HG03280 (cell line): ENCODE measurements around the gene ANGPTL2.

Experiments used
- ATAC-seq: cut with Tn5 transposase; IDR thresholded peaks from one replicate; pipeline ENCODE4 v1.9.1; 2021; ENCODE audit warnings: mild to moderate bottlenecking, moderate library complexity; ENCODE audit not compliant: unreplicated experiment

The ANGPTL2 gene

DNA sequence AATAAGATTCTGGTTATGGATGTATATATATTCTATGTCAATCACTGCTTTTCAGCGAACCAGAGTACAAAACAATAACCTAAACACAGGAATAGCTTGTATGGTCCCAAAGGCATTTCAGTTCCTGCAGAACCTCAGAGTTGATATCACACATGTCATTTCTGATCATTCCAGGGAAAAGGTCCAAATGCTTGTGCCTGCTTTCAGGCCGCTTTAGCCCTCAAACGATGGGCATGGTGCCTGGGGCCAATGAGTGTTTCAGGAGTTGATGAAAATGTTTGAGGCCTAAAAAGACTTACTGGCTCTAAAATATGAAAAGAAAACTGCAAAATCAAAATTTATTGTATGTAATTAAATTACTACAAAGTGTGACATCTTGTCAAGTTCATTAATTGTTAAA lies 22.8 kb downstream of the ANGPTL2 start:
- no peak for ATAC-seq

DNA sequence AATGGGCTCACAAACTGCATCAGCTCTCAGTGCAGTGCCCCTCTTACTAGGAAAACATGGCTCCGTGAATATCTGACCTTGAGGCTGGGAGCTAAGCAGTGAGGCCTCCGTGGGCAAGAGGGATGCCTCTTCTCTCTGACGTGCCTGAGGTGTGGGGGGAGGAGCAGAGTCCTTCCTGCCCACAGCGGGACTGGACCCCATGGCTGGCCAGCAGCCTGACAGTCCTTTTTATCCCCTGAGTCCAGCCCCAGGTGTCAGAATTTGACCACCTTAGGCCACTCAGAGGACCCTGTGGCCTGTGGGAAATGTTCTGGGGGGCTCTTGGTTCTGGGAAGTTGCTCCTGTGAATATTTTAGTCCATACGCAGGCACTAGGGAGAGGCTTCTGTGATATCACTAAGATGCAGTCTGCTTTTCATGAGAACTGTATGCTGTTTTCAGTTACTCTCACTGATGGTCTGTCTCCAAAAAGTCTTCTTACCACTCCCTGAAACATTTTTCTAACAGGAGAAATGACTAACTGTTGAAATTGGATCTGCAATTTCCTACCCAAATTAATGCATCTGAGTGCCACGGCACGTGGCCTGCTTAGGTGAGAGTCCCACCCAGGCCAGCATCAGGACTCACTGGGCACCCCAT lies 23.4 kb downstream of the ANGPTL2 start:
- ATAC-seq: no peak

GRCh38 chr9:127097683-127098082 lies 24.8 kb downstream of the ANGPTL2 start:
- no peak for ATAC-seq

DNA sequence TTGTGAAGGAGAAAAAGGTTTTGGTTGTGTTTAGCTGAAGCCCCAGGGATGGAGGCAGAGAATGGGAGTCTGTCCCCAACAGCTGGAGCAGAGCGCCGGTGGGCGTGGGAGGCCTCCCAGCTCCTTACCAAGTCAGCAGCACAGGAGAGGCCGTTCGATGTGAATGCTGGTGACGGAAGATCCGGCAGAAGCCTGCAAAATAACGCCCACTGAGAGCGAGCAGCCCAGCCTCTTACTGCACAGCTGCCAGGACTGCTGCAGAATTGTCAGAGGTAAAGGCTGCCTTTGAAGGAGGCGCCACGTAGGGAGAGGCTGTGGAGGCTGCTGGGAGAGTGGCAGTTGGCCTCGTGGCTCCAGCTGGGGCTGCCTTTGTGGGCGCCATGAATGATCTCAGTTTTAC lies 26.2 kb downstream of the ANGPTL2 start:
- ATAC-seq: no peak

DNA sequence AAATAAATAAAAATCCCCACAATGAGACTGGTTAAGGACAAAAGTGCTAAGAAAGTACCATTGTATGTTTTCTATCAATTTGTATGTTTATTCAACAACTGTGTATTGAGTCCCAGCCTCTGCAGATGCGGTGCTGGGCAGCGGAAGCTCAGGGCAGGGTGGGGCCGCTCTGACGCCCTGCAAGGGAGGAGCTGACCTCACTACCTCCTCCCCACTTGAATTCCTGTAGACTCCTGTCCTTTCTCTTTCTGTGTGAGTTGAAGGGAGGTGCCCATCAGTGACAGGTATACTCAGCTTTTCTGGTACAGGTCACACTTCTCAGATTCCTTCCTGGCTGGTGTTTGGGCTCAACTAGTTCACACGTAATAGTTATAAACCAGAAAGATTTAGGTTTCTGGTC lies 27.0 kb downstream of the ANGPTL2 start:
- no peak for ATAC-seq

- no peak for ATAC-seq
These were observed 29.0 kb downstream of the ANGPTL2 start for GRCh38 chr9:127093319-127094020.

GRCh38 chr9:127092041-127092608 lies 30.3 kb downstream of the ANGPTL2 start:
- no peak for ATAC-seq

GRCh38 chr9:127091526-127091925 lies 30.9 kb downstream of the ANGPTL2 start:
- no peak for ATAC-seq

DNA sequence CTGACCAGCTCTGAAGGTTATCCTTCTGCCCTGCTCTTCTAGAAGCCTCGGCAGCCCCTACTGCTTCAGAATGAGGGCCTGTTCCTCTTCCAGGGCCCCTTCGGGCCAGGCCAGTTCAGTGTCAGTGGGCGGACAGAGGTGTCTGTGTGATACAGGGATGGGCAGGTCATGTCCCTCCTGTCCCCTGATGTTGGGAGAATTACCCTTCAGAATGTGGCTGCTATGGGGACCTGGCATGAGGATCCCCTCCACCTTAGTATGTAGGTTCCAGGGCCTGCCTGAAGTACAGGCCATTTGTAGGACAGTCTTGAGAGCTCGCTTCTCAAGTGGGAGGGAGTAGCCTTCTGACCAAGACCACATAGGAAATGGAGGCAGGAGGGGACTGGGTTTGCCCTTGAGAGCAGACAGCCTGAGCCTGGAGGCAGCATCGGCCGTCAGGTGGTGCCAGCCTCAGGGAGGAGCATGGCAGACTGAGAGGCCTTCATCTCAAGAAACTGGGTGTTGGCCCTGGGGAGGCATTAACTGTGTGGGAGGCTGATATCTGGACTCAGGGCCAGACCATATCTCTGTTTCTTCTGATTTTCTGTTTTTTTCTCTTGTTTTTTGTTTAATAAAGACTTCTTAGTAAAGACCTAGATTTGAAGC lies 32.0 kb downstream of the ANGPTL2 start:
- no peak for ATAC-seq

DNA sequence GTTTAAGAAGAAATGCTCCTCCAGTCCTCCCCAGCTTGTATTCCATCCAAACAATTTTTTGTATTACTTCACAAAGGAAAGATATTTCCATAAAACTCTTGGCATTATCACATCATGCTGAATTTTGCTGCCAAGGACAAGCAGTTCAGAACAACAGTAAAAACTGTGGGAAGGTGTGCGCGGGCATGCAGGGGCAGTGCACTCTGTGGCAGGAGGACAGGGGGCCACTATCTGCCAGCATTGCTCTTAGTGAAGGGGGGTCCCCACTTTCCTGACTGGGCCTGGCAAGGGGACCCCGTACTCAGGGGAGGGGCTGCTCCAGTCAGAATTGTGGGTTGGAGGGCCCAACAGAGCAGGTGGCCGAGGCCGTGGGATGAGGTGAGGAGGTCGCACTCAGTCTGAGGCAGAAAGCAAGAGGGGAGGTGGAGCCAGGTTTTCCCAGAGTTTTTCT lies 32.8 kb downstream of the ANGPTL2 start:
- no peak for ATAC-seq

DNA sequence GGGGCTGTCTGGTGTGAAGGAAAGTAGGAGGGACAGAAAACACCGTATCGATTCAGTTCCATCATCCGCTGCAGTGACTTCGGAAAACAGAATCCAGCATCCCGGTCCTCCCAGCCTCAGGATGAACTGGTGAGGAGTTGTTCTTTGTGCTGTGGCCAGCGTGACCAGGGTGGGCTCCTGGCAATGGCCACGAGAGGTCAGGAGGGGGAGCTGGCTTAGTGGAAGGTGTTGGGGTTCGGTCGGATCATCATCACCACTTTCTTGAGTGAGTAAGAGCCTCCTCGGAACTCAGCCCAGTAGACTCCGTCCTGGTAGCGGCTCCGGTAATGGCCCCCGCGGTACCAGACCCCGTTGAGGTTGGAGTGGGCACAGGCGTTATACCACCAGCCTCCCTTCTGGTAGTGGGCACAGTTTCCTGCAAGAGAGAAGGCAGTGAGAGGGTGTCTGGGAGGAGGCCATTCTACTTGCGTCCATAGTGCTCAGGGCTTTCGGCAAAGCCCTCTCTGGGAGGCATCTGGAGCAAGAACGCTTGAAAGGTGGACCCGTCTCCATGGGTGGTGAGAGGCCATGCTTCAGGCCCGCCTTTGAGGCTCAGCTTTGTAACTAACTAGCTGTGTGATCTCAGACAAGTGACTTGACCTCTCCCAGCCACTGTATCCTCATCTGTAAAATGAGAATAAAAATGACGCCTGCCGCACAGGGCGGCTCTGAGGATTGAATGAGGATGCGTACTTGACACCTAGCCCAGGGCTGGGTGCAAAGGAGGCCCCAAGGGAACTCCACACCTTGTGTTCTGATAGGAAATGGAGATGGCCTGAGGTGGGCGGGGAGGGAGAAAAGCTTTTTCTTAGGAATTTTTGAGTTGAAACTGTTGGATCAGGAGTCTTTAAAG lies 33.5 kb downstream of the ANGPTL2 start:
- no peak for ATAC-seq

GRCh38 chr9:127087836-127088235 lies 34.6 kb downstream of the ANGPTL2 start:
- no peak for ATAC-seq

DNA sequence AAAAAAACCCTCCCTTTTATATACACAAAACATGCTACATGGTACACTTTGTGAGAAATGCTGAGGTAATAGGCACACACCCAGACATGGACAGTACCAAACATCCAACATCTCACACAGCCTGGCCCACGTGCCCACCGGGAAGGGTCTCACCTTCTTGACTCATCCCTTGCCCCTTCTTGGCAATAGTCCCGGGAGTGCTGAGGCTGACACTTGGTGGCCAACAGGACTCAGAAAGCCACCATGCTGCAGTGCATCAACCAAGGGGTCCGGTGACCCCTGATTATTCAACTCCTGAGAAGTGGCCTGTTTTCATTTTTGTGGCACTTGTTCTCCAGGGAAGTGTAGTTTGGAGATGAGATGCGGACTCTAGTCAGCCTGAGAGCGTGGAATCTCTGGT lies 35.0 kb downstream of the ANGPTL2 start:
- ATAC-seq: no peak

GRCh38 chr9:127086771-127087170 lies 35.7 kb downstream of the ANGPTL2 start:
- no peak for ATAC-seq

- ATAC-seq: no peak
These were observed 37.2 kb downstream of the ANGPTL2 start for GRCh38 chr9:127085186-127085585.

GRCh38 chr9:127084076-127085039 lies 38.1 kb downstream of the ANGPTL2 start:
- ATAC-seq: no peak

GRCh38 chr9:127083138-127083980 lies 39.1 kb downstream of the ANGPTL2 start:
- ATAC-seq: no peak

- ATAC-seq: no peak
These were observed 40.9 kb downstream of the ANGPTL2 start for GRCh38 chr9:127081250-127082185.
